ENCODE results near the gene BBOF1.

DNA sequence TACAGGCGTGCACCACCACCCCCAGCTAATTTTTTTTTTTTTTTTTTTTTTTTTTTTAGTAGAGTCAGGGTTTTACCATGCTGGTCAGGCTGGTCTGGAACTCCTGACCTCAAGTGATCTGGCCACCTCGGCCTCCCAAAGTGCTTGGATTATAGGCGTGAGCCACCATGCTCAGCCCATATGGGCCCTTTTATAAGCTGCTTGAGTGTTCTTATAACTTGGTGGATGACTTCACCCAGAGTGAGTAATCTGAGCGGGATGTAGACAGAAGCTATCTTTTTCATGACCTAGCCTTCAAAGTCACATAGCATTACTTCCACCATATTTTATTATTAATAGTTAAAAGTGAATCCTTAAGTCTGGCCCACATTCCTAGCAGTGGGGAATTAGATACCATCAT is 16.4 kb downstream of the BBOF1 start:
- TF ChIP-seq, protein P1, sequence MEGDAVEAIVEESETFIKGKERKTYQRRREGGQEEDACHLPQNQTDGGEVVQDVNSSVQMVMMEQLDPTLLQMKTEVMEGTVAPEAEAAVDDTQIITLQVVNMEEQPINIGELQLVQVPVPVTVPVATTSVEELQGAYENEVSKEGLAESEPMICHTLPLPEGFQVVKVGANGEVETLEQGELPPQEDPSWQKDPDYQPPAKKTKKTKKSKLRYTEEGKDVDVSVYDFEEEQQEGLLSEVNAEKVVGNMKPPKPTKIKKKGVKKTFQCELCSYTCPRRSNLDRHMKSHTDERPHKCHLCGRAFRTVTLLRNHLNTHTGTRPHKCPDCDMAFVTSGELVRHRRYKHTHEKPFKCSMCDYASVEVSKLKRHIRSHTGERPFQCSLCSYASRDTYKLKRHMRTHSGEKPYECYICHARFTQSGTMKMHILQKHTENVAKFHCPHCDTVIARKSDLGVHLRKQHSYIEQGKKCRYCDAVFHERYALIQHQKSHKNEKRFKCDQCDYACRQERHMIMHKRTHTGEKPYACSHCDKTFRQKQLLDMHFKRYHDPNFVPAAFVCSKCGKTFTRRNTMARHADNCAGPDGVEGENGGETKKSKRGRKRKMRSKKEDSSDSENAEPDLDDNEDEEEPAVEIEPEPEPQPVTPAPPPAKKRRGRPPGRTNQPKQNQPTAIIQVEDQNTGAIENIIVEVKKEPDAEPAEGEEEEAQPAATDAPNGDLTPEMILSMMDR (IDR thresholded peaks at IDR 0.05; ENCODE audit: low read depth, low read length), result no peak
- no peak for TF ChIP-seq EZH2phosphoT487 (IDR thresholded peaks at IDR 0.05; ENCODE audit: low read depth)
